Spleen (tissue), 11 donors: ENCODE measurements around the gene VAMP2. TPM values are rescaled to one million over a fixed set of nuclear protein-coding genes. Genes with fewer than 3 reads are reported as not detected.

ENCODE experiments used
- DNase-seq: peaks from one replicate; pipeline ENCODE4 v3.0.0-alpha.2; 2020
- H3K27ac ChIP-seq, 8 donors: fragments of 200-600 bp; sonication (generic) in 7 of 8; 1 replicate in 4 of 8; 2 replicates in 4 of 8; pipeline versions ENCODE4 v1.5.0 to v1.8.0; 2016 to 2021; ENCODE audit warnings: inconsistent platforms in 4 of 8, mild to moderate bottlenecking in 4 of 8, moderate library complexity in 1 of 8
- H3K27me3 ChIP-seq, 7 donors: fragments of 200-600 bp; sonication (generic) in 6 of 7; replicated peaks in 1 of 7; 1 replicate in 4 of 7; 2 replicates in 3 of 7; pipeline versions ENCODE4 v1.5.0 to v1.8.0; 2016 to 2021; ENCODE audit warnings: inconsistent platforms in 3 of 7, mild to moderate bottlenecking in 1 of 7
- H3K36me3 ChIP-seq, 6 donors: fragments of 200-600 bp; sonication (generic) in 5 of 6; 1 replicate in 4 of 6; 2 replicates in 2 of 6; pipeline versions ENCODE4 v1.5.0 to v1.8.0; 2016 to 2021; ENCODE audit warnings: inconsistent platforms in 2 of 6
- H3K4me1 ChIP-seq, 6 donors: fragments of 200-600 bp; sonication (generic) in 5 of 6; 1 replicate in 3 of 6; 2 replicates in 3 of 6; pipeline versions ENCODE4 v1.5.0 to v1.8.0; 2016 to 2021; ENCODE audit warnings: inconsistent platforms in 3 of 6
- H3K4me3 ChIP-seq, 8 donors: fragments of 200-600 bp; sonication (generic) in 7 of 8; 1 replicate in 4 of 8; 2 replicates in 4 of 8; pipeline versions ENCODE4 v1.5.0 to v1.8.0; 2016 to 2021; ENCODE audit warnings: inconsistent platforms in 4 of 8, mild to moderate bottlenecking in 4 of 8, moderate library complexity in 2 of 8
- H3K9me3 ChIP-seq, 8 donors: fragments of 200-600 bp; sonication (generic) in 7 of 8; 1 replicate in 4 of 8; 2 replicates in 4 of 8; pipeline versions ENCODE4 v1.5.0 to v1.8.0; 2016 to 2021; ENCODE audit warnings: inconsistent platforms in 4 of 8
- POLR2A ChIP-seq, 3 donors: fragments of 450-650 bp; IDR thresholded peaks; one replicate each; pipeline ENCODE4 v1.5.1; 2017; ENCODE audit warnings: antibody characterized with exemption in 3 of 3, mild to moderate bottlenecking in 1 of 3
- POLR2AphosphoS5 ChIP-seq, 3 donors: sonication (generic); formaldehyde crosslinking; IDR thresholded peaks; one replicate each; pipeline ENCODE4 v1.5.1; 2017; ENCODE audit warnings: antibody characterized with exemption in 3 of 3
- WGBS, 5 donors: extraction: QIAGEN DNeasy Blood & Tissue Kit in 3 of 5; methylation state at CpG; one replicate each; pipeline versions ENCODE4 v1.1.5 to v1.1.7; 2013 to 2018; 5-methylcytosine and 5-hydroxymethylcytosine counted together
- intact Hi-C: fragments of 100-400 bp; cut with DNase I; formaldehyde crosslinking; loops from one replicate; pipeline ENCODE4 v1.15.0; 2023; ENCODE audit warnings: low total_unique reads
- polyA plus RNA-seq, 3 donors: library from polyadenylated mRNA; stranded (reverse); fragments of 200-250 nt; gene quantifications; one replicate each; pipeline ENCODE4 v1.2.1, GENCODE V29; 2013
- total RNA-seq, 7 donors: library from RNA; depleted of rRNA in 3 of 7; stranded (reverse); fragments of >200 nt in 3 of 7; fragmentation: NEBNext Ultra II Directional in 4 of 7; extraction: Animal tissue kit (Norgen Biotek cat#: 25700) in 4 of 7; gene quantifications; one replicate each; pipeline versions ENCODE4 v1.1.0 to v1.2.1, GENCODE V29; 2016 to 2021
- TF ChIP-seq, protein P1 (sequence below), 11 experiments: fragments of 200-600 bp in 7 of 11; fragments of 450-650 bp in 4 of 11; sonication (generic) in 4 of 11; IDR thresholded peaks in 8 of 11; conservative IDR thresholded peaks in 3 of 11; 1 replicate in 7 of 11; 2 replicates in 4 of 11; pipeline versions ENCODE4 v1.4.0 to v1.8.0; 2016 to 2021; ENCODE audit warnings: antibody characterized with exemption in 11 of 11, inconsistent platforms in 4 of 11, mild to moderate bottlenecking in 1 of 11
- donor health status: healthy with polysubstance abuse.
- donor health status: DM: no; HTN: no; CAD: no; lungs with moderate emphysema.
- donor health status: DM: no; HTN: no; CAD: no.
- donor health status: Bipolar disorder and iron deficiency.
- donor health status: healthy.
- donor health status: DM: no; HTN: no; CAD: no.
- donor health status: DM: yes; HTN: yes; CAD: no.

The VAMP2 gene
- total and polyA plus RNA-seq, 10 donors = 37.5 to 94.8 (median 54.5) TPM

DNA sequence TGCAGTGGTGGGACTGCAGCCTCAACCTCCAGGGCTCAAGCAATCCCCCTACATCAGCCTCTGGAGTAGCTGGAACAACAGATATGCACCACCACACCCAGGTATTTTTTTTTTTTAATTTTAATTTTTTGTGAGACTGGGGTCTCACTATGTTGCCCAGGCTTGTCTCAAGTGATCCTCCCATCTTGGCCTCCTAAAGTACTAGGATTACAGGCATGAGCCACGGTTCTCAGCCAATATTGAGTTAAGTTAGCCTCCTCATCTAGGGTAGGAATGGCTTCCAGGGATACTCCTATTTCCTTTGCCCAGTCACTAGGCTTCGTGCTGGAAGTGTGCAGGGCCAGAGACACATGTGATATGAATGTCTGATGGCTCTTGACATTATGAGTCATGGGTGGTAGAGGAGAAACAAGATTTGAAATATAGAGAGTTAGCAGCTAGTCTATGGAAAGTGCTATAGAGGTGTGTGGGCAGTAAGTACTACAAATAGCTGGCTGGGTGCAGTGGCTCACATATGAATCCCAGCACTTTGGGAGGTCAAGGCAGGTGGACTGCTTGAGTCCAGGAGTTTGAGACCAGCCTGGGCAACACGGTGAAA, 30.8 kb downstream of the VAMP2 start:
- no peak overlapping the region for H3K27ac ChIP-seq
- intact Hi-C loops = no loop called here
- WGBS, 5 donors = 55 to 83% (median 70%) methylated on average over 3 of the region's 3 CpGs

DNA sequence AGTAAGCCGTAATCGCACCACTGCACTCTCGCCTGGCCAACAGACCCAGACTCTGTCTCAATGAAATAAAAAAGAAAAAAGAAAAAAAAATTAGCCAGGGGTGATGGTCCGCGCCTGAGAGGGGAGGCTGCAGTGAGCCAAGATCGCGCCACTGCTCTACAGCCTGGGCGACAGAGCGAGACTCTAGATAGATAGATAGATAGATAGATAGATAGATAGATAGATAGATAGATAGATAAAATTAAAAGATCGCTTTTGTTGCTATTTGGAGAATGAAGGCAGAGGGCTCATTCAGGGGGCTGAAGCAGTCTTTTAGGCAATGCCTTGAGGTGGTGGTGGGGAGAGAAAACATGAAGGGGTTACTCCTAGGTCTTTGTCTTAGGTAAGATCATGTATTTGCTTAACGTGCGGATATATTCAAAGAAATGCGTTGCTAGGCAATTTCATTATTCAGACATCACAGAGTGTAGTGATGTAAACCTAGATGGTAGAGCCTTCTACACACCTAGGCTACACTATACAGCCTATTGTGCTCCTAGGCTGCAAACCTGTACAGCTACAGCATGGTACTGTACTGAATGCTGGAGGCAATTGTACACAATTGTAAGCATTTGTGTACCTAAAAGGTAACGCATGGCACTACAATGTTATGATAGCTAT, 34.5 kb downstream of the VAMP2 start:
- peaks cover 27 to 45% (median 40%) of the 10 kb centered on the region in 6 donors for H3K4me1 ChIP-seq
- no peaks in the 10 kb centered on the region for H3K36me3 ChIP-seq
- H3K27me3 ChIP-seq = peaks cover 1 to 82% (median 21%) of the 10 kb centered on the region in 7 donors
- no peaks in the 10 kb centered on the region for H3K9me3 ChIP-seq
- no peak overlapping the region for H3K4me3 ChIP-seq
- TF ChIP-seq, protein P1, sequence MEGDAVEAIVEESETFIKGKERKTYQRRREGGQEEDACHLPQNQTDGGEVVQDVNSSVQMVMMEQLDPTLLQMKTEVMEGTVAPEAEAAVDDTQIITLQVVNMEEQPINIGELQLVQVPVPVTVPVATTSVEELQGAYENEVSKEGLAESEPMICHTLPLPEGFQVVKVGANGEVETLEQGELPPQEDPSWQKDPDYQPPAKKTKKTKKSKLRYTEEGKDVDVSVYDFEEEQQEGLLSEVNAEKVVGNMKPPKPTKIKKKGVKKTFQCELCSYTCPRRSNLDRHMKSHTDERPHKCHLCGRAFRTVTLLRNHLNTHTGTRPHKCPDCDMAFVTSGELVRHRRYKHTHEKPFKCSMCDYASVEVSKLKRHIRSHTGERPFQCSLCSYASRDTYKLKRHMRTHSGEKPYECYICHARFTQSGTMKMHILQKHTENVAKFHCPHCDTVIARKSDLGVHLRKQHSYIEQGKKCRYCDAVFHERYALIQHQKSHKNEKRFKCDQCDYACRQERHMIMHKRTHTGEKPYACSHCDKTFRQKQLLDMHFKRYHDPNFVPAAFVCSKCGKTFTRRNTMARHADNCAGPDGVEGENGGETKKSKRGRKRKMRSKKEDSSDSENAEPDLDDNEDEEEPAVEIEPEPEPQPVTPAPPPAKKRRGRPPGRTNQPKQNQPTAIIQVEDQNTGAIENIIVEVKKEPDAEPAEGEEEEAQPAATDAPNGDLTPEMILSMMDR (IDR thresholded peaks at IDR 0.05 in 8 of 11, conservative IDR thresholded peaks at IDR 0.05 in 3 of 11) = no peak
- no peak for TF ChIP-seq POLR2A (IDR thresholded peaks at IDR 0.05)
- TF ChIP-seq POLR2AphosphoS5 (IDR thresholded peaks at IDR 0.05) = no peak
- WGBS, 5 donors = 86 to 89% (median 88%) methylated on average over 14 of the region's 14 CpGs
- intact Hi-C loops = no loop called here
- no peak for DNase-seq
- H3K27ac ChIP-seq = no peak overlapping the region

More for the DNA sequence above, 30.8 kb downstream of the VAMP2 start:
- H3K4me1 ChIP-seq = peaks cover 0 to 8% (median 6%) of the 10 kb centered on the region in 6 donors
- H3K36me3 ChIP-seq = no peaks in the 10 kb centered on the region
- H3K4me3 ChIP-seq = no peak overlapping the region
- TF ChIP-seq POLR2AphosphoS5 (IDR thresholded peaks at IDR 0.05) (no peak), POLR2A (IDR thresholded peaks at IDR 0.05) (no peak)
- TF ChIP-seq, protein P1 (IDR thresholded peaks at IDR 0.05 in 8 of 11, conservative IDR thresholded peaks at IDR 0.05 in 3 of 11) = no peak
- peaks cover 0 to 45% (median 0%) of the 10 kb centered on the region in 7 donors for H3K27me3 ChIP-seq
- no peaks in the 10 kb centered on the region for H3K9me3 ChIP-seq
- no peak for DNase-seq

DNA sequence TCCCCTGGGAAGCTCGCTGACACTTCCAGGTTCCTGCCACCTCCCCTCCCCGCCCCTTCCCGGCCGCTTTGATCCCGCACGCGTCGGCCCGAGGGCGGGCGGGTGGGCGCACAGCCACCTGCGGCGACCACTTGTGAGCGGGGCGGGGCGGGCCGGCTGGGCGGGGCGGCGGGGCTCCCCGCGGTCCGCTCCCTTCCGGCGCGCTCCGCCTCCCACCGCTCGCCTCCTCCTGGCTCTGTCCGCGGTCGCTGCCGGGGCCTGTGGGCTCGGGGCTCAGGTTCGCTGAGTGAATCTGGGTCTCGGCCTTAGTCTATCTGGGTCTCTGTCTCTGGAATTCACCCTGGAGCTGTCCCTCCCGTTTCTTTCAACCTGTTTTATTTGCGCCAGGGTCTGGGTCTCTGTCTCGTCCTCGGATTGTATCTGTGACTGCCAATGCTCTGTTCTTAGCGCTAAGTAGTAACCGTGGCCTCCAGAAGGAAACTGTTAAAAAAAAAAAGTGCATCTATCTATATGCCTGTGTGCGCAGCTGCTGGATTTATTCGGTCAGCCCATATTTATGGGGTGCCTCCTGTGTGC, 36.2 kb downstream of the VAMP2 start:
- TF ChIP-seq POLR2A (IDR thresholded peaks at IDR 0.05) = no peak
- TF ChIP-seq POLR2AphosphoS5 (IDR thresholded peaks at IDR 0.05) = peak in 1 of 3 donors; percentile 42

DNA sequence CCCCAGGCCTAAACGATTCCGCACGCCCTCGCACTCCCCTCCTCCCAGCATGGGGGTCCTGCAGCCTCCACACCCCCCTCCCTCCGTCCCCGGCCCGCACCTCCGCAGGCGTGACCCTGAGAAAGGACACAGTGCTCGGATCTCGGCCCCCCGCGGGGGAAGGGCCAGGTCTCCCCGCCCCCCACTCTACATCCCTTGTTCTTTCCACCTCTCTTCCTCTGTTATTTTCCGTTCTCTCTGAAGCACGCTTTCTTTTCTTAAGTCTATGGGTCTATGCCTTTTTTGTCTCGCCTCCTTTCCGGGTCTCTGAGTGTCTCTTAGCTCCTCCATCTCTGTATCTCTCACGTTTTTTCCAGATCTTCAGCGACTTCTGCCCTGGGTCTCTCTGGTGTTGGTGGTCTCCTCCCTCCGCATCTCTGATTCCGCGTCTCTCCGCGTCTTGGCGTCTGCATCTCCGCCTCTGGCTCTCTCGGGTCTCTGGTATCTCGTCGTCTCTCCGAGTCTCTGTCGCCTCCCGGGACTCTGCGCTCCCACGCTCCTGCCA, 36.7 kb downstream of the VAMP2 start:
- H3K27ac ChIP-seq = peak overlapping the region in 7 of 8 donors; percentile 41 to 80 (median 56)
- intact Hi-C loops = no loop called here
- DNase-seq = no peak
- peak overlapping the region; percentile 49 to 86 (median 61) for H3K4me3 ChIP-seq
- peaks cover 49 to 67% (median 62%) of the 10 kb centered on the region in 6 donors for H3K4me1 ChIP-seq
- H3K9me3 ChIP-seq = no peaks in the 10 kb centered on the region
- H3K36me3 ChIP-seq = no peaks in the 10 kb centered on the region
- H3K27me3 ChIP-seq = peaks cover 4 to 100% (median 42%) of the 10 kb centered on the region in 7 donors
- TF ChIP-seq POLR2AphosphoS5 (IDR thresholded peaks at IDR 0.05) (no peak), POLR2A (IDR thresholded peaks at IDR 0.05) (no peak)
- TF ChIP-seq, protein P1 (IDR thresholded peaks at IDR 0.05 in 8 of 11, conservative IDR thresholded peaks at IDR 0.05 in 3 of 11) = no peak
- 0 to 1% (median 1%) methylated on average over 35 of the region's 35 CpGs for WGBS, 5 donors

More for the DNA sequence above, 36.2 kb downstream of the VAMP2 start:
- WGBS, 5 donors = 1% methylated on average over 17 to 45 of the region's 45 CpGs
- H3K4me3 ChIP-seq = peak overlapping the region; percentile 49 to 86 (median 61)
- H3K27ac ChIP-seq = peak overlapping the region in 7 of 8 donors; percentile 41 to 80 (median 56)
- peaks cover 4 to 98% (median 38%) of the 10 kb centered on the region in 7 donors for H3K27me3 ChIP-seq
- no peaks in the 10 kb centered on the region for H3K9me3 ChIP-seq
- H3K36me3 ChIP-seq = no peaks in the 10 kb centered on the region
- intact Hi-C loops = no loop called here
- peaks cover 44 to 62% (median 57%) of the 10 kb centered on the region in 6 donors for H3K4me1 ChIP-seq
- no peak for DNase-seq
